GM12872 (cell line): ENCODE results near the gene HS6ST3.

Source experiments
- TF ChIP-seq, protein P1 (sequence below): IDR thresholded peaks from 3 replicates; pipeline ENCODE4 v1.5.1; 2011; ENCODE audit warnings: low read depth, mild to moderate bottlenecking, low read length, moderate library complexity; ENCODE audit not compliant: insufficient read depth

Gene HS6ST3

DNA sequence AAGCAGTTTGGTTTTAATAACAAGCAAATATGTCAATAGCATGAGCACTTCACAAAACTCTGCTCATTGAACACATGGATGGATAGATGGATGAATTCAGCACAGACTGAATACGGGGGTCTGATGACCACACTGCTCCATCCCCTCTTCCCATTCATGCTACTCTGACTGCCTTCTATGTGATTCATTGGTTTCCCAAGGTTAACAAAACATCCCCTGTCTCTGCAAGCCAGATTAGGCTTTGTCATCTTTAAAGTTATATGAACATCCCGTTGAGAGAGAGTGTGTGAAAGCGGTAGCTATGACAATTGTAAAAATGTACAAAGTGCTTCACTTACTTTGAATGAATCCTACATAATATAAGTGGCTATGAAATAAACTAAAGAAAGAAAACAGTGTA is 651.9 kb downstream of the HS6ST3 start:
- TF ChIP-seq, protein P1, sequence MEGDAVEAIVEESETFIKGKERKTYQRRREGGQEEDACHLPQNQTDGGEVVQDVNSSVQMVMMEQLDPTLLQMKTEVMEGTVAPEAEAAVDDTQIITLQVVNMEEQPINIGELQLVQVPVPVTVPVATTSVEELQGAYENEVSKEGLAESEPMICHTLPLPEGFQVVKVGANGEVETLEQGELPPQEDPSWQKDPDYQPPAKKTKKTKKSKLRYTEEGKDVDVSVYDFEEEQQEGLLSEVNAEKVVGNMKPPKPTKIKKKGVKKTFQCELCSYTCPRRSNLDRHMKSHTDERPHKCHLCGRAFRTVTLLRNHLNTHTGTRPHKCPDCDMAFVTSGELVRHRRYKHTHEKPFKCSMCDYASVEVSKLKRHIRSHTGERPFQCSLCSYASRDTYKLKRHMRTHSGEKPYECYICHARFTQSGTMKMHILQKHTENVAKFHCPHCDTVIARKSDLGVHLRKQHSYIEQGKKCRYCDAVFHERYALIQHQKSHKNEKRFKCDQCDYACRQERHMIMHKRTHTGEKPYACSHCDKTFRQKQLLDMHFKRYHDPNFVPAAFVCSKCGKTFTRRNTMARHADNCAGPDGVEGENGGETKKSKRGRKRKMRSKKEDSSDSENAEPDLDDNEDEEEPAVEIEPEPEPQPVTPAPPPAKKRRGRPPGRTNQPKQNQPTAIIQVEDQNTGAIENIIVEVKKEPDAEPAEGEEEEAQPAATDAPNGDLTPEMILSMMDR, result no peak

DNA sequence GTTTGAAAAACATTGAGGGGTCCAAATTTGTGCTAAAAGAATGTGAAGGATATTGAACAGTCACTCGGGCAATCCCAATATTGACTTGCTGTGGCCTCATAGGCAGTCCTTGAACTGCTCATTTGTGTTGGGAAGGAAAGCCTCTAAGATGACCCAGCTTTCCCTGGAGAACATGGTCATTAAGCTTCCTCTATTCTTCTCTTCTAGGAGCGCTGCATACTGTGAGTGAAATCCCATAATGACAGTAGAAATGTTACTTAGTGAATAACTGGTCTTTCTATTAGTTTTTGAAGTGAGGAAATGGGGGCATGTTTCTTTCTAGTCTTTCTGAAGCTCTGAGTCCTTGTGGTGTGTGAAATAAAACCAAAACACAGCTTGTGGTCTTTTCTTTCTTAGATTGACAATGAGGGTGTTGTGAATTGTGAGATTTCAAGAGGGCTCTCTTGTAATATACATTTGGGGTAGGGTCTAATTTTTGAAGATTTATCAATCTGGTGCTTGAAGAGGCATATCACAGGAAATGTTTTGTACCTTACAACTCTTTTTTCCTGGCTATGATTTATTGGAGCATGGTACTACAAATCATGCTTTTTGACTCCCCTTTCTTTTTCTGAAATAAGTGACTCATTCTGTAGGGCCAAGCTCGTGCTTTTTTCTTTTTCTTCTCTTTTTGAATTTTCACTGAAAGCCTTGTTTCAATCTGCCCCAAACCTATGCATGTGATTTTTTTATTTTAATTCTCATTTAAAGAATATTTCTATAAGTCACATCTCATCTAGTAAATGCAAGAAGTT is 653.6 kb downstream of the HS6ST3 start:
- TF ChIP-seq, protein P1, result no peak

DNA sequence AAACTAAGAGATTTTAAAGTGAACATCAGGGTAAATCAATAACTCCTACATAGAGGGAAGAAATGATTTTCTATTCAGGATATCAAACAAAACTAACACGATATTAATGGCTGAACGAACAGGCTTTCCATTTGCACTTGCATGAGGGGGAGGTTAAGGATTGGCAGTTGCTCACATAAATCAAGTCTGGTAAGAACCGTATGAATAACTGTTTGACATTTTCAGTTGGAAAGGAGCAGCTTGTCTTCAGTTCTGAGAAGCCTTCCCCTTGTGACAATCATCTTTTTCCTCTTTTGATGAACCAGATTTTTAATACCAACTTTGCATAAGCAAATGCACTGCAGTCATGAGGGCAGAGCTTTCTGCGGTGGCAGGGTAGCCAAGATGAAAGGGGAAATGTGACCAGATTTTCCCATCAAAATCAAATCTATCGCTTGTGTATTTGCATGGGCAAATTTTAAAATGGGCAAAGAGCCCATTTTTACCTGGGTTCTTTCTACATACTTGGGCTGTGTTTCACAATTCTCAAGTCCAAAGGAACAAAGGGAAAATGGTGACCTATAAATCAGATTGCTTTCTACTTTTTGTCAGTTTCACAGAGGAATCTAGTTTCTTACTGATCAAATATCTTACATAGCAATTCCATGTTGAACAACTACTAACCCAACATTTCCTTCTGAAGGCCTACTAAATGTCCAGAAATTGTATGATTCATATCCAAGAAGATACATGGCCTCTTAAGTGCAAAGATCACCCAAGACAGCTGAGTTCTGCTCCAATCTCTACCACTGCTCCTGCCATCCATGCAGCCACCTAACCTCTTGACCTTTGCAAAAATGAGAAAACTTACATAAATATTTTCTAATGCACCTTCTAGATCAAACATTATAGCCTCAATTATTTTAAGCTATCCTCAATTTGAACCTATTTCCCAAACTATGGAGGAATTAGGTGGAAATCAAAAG is 654.7 kb downstream of the HS6ST3 start:
- TF ChIP-seq, protein P1, result no peak

DNA sequence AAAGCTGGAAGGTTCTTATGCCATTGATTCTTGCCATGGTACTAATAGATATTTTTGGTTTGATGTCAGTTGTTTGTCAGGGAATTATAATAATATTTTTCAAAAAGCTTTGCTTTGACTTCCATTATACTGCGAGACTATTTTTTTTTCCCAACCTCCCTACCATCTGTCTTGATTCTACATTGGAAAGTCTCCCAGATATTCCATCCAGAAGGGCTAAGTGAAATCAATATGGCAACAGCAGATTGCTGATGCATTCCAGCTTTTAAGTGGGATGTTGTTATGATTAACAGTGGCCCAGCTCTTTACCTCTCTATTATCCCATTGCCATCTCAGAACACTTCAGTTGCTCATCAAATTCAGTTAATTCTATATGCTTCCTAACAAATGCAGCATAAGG is 657.0 kb downstream of the HS6ST3 start:
- TF ChIP-seq, protein P1, result no peak

DNA sequence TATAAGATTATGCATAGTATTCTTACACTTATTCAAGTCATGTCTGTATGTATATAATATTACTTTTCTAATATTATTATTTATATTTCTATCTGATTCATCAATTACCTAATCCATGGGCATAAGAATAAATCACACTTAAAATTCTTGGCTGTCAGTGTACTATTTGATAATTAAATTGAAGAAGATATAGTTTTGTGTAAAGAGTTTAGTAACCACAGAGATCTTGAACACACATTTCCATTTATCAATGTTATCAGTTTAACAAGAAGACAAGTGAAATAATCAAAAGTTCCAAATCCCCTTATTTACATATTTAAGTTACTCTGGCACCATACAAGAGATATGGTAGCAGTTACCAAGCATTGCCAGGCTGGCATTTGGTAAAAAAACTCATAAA is 659.9 kb downstream of the HS6ST3 start:
- TF ChIP-seq, protein P1, result no peak

DNA sequence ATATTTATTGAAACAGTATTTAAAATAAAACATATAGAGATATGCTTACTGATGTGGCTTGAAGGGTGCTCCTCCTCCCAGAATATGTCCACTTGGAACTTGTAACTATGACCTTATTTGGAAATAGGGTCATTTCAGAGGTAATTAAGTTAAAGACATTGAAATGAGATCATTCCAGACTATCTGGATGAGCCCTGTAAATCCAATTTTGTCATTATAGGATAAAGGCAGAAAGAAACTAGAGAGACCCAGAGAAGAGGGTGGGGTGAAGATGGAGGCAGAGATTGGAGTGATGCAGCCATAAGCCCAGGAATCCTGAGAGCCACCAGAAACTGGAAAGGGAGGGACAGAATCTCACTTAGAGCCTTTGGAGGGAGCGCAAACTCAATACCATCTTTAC is 661.2 kb downstream of the HS6ST3 start:
- TF ChIP-seq, protein P1, result no peak

DNA sequence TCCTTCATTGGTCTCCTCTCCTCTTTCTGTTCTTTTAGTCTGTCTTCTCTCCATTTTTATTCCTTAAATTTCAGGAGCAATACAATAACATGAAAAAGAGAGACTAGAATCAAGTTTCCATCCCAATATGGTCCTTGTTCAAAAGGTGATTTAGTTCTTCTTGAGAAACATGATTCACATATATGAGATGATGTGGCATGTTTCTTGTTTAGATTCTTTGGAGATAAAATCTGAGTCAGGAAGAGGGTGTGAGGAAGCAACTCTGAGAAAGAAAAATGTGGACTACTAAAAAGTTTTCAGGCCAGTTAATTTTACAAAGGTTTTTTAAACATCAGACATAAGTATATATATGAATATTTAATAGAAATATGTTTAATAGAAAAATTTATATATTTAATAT is 673.0 kb downstream of the HS6ST3 start:
- TF ChIP-seq, protein P1, result no peak
